HG02642 (cell line): ENCODE results near the gene TOP3A.

Experiments
- ATAC-seq: cut with Tn5 transposase; IDR thresholded peaks from one replicate; pipeline ENCODE4 v1.9.1; 2021; ENCODE audit warnings: mild to moderate bottlenecking; ENCODE audit not compliant: unreplicated experiment, poor library complexity

Gene TOP3A

GRCh38 chr17:18256351-18256750, 58.4 kb downstream of the TOP3A start:
- ATAC-seq, result no peak

GRCh38 chr17:18254888-18255649, 59.7 kb downstream of the TOP3A start:
- no peak for ATAC-seq

GRCh38 chr17:18253947-18254821, 60.6 kb downstream of the TOP3A start:
- no peak for ATAC-seq

DNA sequence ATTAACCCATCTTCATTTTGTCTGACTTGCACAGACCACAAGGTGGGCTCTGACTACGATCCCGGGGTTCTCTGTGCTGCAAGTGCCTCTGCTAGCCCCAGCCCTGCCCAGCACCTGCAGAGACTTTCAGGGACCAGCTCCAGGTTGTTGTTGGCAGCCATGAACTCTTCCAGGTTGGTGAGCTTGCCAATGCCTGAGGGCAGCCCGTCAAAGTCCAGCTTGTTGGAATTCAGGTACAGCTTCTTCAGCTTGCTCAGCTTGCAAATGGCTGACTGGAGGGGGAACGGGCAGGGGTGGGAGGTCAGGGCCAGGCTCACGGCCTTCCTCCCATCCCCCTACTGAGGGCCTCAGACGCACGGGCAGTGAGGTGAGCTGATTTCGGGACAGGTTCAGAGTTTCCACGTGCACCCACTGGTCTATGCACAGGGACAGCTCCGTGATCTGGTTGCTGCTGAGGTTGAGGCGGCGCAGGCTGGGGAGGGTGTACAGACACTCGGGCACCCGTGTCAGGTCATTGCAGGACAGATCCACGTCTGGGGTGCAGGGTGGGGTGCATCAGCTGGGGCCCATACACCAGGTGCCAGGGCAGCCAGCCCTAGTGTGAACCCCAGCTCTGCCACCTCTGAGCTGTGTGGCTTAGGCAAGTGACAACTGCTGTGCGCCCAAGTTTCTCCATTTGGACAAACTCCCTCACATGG, 61.5 kb downstream of the TOP3A start:
- no peak for ATAC-seq

DNA sequence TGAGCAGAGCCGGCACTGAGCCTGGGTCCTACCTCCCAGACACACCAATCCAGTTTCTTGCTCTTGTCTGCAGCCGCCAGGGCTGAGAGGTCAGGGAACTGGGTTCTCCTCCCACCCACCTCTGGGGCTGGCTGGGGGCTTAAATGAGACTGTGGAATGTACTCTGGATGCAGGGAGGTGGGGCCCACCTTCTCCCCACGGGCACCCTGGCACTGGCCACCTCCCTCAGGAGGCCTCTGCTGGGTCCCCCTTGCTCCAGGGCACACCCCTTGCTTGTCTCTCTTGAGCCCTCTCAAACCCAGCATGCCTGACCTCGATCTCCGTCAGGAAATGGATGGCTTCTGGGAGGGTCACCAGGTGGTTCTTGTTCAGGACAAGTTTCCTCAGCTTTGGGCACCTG, 62.6 kb downstream of the TOP3A start:
- no peak for ATAC-seq

- no peak for ATAC-seq
Observed at GRCh38 chr17:18251204-18251603, 63.6 kb downstream of the TOP3A start.

- no peak for ATAC-seq
Observed at GRCh38 chr17:18250708-18251107, 64.1 kb downstream of the TOP3A start.

DNA sequence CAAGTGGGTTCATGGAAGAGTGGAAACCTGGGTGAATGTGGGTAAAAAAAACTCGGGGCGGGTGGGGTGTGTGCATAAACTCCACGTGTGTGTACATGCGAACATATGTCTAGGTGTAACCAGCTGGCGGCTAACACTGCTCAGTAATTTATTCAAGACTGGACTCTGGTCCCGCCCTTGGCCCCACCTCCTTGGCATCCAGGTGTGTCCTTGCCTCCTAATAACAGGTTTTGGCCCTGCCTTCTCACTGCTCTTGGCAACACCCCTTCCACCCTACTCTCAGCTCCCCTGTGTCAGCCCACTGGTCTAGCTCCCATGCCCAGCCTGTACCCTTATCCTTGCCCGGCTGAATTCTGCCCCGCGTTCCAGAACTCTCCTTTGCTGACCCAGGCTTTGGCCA, 64.5 kb downstream of the TOP3A start:
- no peak for ATAC-seq

DNA sequence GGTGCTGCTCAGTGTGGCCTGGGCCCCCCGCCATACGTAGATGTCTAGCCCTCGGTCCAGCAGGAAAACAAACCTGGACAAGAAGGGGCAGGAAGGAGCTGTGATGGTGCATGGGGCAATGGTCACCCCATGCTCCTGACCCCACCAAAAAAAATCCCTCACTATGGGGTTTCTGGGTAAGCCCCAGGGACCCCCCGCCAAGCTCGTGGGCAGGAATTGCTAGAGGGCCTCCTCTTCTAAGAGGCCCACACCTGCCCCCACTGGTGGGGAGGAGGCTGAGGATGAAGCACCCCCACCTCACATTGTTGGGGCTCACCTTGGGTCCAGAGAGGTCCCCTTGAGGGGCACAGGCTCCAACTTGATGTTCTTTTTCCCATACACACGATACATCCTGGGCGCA, 66.0 kb downstream of the TOP3A start:
- ATAC-seq, result no peak

GRCh38 chr17:18248300-18248731, 66.5 kb downstream of the TOP3A start:
- ATAC-seq, result no peak

- ATAC-seq, result no peak
Observed at GRCh38 chr17:18247613-18248001, 67.2 kb downstream of the TOP3A start.

- no peak for ATAC-seq
Observed at GRCh38 chr17:18246880-18247612, 67.7 kb downstream of the TOP3A start.

- ATAC-seq, result no peak
Observed at GRCh38 chr17:18246109-18246725, 68.6 kb downstream of the TOP3A start.

DNA sequence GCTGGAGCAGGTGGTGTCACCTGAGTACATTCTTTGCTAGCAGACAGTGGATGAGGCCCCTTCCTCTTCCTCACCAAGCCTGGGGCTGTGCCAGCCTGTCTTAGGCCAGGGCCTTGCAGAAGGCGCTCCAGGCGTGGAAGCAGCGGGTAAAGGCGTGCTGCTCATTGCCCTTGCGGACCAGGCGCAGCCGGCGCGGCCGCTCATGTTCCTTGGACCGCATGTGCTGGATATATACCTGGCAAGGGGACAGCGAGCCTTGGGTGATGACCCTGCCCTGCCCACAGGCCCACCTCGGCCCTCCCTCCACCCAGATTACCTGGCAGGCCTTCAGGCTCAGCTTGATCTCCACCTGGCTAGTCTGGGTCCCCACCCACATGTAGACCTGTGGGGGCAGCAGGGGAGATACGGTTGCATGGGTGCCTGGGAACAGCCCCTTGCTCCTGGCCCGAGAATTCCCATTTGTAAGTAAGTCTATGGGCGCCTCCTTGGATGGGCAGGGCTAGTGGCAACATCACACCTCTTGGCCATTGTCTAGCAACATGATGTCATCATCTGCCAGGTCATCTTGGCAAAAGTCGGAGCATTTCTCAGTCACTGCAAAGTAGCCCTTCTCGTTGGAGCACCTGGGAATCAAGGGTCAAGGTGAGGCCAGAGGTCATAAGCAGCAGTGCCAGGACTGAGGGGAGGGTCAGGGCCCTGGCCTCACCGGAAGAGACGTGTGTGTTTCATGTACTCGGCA, 69.6 kb downstream of the TOP3A start:
- no peak for ATAC-seq

DNA sequence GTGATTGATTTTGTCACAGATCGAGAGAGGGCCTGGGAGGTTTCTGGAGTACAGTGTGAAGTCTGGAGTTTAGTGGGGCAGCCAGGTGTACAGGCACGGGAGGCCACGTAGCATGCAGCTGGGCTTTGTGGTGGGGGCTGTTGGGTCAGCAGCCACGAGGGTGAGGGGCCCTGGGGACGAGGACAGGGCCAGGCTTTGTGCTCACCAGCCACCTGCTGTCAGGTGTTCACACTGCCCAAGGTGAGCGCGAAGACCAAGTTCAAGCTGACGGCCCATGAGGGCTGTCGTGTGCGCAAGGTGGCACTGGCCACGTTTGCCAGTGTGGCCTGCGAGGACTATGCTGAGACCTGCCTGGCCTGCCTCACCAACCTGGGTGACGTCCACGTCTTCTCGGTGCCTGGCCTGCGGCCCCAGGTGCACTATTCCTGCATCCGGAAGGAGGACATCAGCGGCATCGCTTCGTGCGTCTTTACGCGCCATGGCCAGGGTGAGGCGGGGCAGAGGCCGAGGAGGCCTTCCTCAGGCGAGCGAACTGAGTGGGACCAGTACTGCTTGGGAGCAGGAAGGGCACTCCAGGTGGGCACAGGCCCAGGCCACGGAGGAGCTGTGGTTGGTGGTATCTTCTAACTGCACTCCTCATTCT, 73.4 kb downstream of the TOP3A start:
- no peak for ATAC-seq

- ATAC-seq, result no peak
Observed at GRCh38 chr17:18240449-18240848, 74.3 kb downstream of the TOP3A start.

- no peak for ATAC-seq
Observed at GRCh38 chr17:18238299-18238698, 76.5 kb downstream of the TOP3A start.

GRCh38 chr17:18237461-18237860, 77.3 kb downstream of the TOP3A start:
- no peak for ATAC-seq

GRCh38 chr17:18236494-18236893, 78.3 kb downstream of the TOP3A start:
- no peak for ATAC-seq
